CD8-positive, alpha-beta memory T cell (primary cell): Measurements from ENCODE around the gene SH3BP4. TPM values are rescaled to one million over a fixed set of nuclear protein-coding genes. Genes with fewer than 3 reads are reported as not detected.

Experiments used
- CTCF ChIA-PET: fragments of 350-600 bp; sonication (Branson Sonifier 250); formaldehyde crosslinking; loops from one replicate; lab custom pipeline; 2021; ENCODE audit warnings: antibody characterized with exemption; lab: Charles Lee
- POLR2A ChIA-PET: fragments of 350-600 bp; sonication (Branson Sonifier 250); formaldehyde crosslinking; loops from one replicate; lab custom pipeline; 2021; ENCODE audit warnings: antibody characterized with exemption; lab: Charles Lee
- DNase-seq, 5 donors: peaks; one replicate each; pipeline versions ENCODE4 v3.0.0 to v3.0.0-alpha.2; 2020 to 2022; ENCODE audit warnings: mixed read lengths in 1 of 5
- H3K27ac ChIP-seq: one replicate; pipeline ENCODE4 v1.7.0; 2013; ENCODE audit warnings: low read depth, mild to moderate bottlenecking, low read length, moderate library complexity
- H3K27me3 ChIP-seq: 2 replicates; pipeline ENCODE4 v1.7.0; 2013; ENCODE audit warnings: low read length, mild to moderate bottlenecking; ENCODE audit not compliant: insufficient read depth, poor library complexity, severe bottlenecking
- H3K36me3 ChIP-seq: 2 replicates; pipeline ENCODE4 v1.7.0; 2013; ENCODE audit warnings: mild to moderate bottlenecking, low read length, moderate library complexity; ENCODE audit not compliant: insufficient read depth
- H3K4me1 ChIP-seq: 2 replicates; pipeline ENCODE4 v1.7.0; 2013; ENCODE audit warnings: mild to moderate bottlenecking, low read length, moderate library complexity; ENCODE audit not compliant: insufficient read depth
- H3K4me3 ChIP-seq: 2 replicates; pipeline ENCODE4 v1.7.0; 2013; ENCODE audit warnings: mild to moderate bottlenecking, low read length
- H3K9me3 ChIP-seq: 2 replicates; pipeline ENCODE4 v1.7.0; 2013; ENCODE audit warnings: mild to moderate bottlenecking, low read length
- H3K27ac Mint-ChIP-seq, 8 donors: one replicate each; pipeline ENCODE4 v1.8.0; 2020 to 2021; ENCODE audit warnings: mixed read lengths in 8 of 8, mild to moderate bottlenecking in 6 of 8, inconsistent platforms in 3 of 8, moderate library complexity in 3 of 8
- H3K27me3 Mint-ChIP-seq, 2 donors: one replicate each; pipeline ENCODE4 v1.8.0; 2020 to 2021; ENCODE audit warnings: mixed read lengths in 2 of 2, mild to moderate bottlenecking in 1 of 2, moderate library complexity in 1 of 2
- H3K36me3 Mint-ChIP-seq, 3 donors: one replicate each; pipeline ENCODE4 v1.8.0; 2020 to 2021; ENCODE audit warnings: mixed read lengths in 3 of 3, inconsistent platforms in 1 of 3, mild to moderate bottlenecking in 1 of 3
- H3K4me1 Mint-ChIP-seq, 3 donors: one replicate each; pipeline ENCODE4 v1.8.0; 2020 to 2021; ENCODE audit warnings: mixed read lengths in 3 of 3, inconsistent platforms in 1 of 3, mild to moderate bottlenecking in 1 of 3
- H3K4me3 Mint-ChIP-seq, 7 donors: one replicate each; pipeline ENCODE4 v1.8.0; 2020 to 2021; ENCODE audit warnings: mixed read lengths in 7 of 7, mild to moderate bottlenecking in 6 of 7, moderate library complexity in 4 of 7, inconsistent platforms in 2 of 7
- H3K9me3 Mint-ChIP-seq, 5 donors: one replicate each; pipeline ENCODE4 v1.8.0; 2020 to 2022; ENCODE audit warnings: mixed read lengths in 5 of 5, mild to moderate bottlenecking in 3 of 5, moderate library complexity in 2 of 5, inconsistent platforms in 1 of 5
- polyA plus RNA-seq: library from polyadenylated mRNA; unstranded; fragments of 300-500 nt; fragmentation: Illumina TruSeq; gene quantifications from one replicate; pipeline ENCODE4 v1.2.3, GENCODE V29; 2021
- total RNA-seq, 2 experiments: library from RNA; stranded (reverse); gene quantifications; one replicate each; pipeline ENCODE4 v1.2.3, GENCODE V29; 2021

The SH3BP4 gene
- total and polyA plus RNA-seq, 3 experiments from 2014 or later: 0.18 TPM; not detected in 2

DNA sequence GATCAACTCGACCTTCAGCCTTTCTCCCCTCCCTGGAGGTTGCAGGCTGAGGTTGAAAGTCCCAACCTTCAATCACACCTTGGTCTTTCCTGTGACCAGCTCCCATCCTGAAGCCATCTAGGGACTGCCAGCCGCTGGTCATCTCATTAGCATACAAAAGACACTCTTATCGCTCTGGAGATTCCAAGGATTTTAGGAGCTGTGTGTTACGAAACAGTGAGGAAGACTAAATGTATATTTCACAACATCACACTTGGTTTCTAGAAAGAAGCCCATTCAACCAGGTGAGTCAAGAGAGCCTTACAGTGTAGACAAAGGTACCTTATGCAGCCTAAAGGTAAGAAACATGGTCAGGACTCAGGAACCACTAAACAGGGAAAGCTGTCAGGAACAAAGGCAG, 126.4 kb downstream of the SH3BP4 start:
- Mint-ChIP-seq H3K27ac (no peak overlapping the region), H3K27me3 (peaks cover 3 to 7% of the 10 kb centered on the region in 2 donors), H3K36me3 (no peaks in the 10 kb centered on the region), H3K9me3 (no peaks in the 10 kb centered on the region), H3K4me3 (no peak overlapping the region), H3K4me1 (no peaks in the 10 kb centered on the region)
- Histone ChIP-seq H3K27me3 (no peaks in the 10 kb centered on the region), H3K9me3 (no peaks in the 10 kb centered on the region), H3K27ac (no peak overlapping the region), H3K4me1 (no peaks in the 10 kb centered on the region), H3K4me3 (no peak overlapping the region), H3K36me3 (no peaks in the 10 kb centered on the region)
- ChIA-PET POLR2A (no interaction called here), CTCF (no interaction called here)
- DNase-seq: no peak

DNA sequence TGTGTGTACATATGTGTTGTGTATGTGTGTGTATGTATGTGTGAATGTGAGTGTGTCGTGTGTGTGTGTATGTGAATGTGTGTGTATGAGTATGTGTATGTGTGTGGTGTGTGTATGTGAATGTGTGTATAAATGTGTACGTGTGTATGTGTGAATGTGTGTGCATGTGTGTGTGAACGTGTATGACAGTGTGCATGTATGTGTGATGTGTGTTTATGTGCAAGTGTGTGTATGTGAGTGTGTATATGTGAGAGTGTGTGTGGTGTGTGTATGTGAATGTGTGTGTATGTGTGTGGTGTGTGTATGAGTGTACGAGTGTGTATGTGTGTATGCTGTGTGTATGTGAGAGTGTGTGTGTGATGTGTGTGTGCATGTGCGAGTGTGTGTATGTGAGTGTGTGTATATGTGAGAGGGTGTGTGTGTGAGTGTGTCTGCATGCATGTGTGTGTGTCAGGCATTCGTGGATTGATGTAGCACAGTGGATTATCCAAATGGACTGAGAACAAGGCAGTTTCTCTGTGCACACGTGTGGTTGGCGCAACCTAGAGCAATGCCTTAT, 127.2 kb downstream of the SH3BP4 start:
- H3K4me3 Mint-ChIP-seq: no peak overlapping the region
- H3K27ac Mint-ChIP-seq: no peak overlapping the region
- ChIA-PET CTCF (no interaction called here), POLR2A (no interaction called here)
- Histone ChIP-seq H3K27me3 (no peaks in the 10 kb centered on the region), H3K4me1 (no peaks in the 10 kb centered on the region), H3K27ac (no peak overlapping the region), H3K4me3 (no peak overlapping the region), H3K9me3 (no peaks in the 10 kb centered on the region), H3K36me3 (no peaks in the 10 kb centered on the region)
- H3K36me3 Mint-ChIP-seq: no peaks in the 10 kb centered on the region
- peaks cover 5 to 9% of the 10 kb centered on the region in 2 donors for H3K27me3 Mint-ChIP-seq
- no peaks in the 10 kb centered on the region for H3K9me3 Mint-ChIP-seq
- no peaks in the 10 kb centered on the region for H3K4me1 Mint-ChIP-seq
- no peak for DNase-seq

DNA sequence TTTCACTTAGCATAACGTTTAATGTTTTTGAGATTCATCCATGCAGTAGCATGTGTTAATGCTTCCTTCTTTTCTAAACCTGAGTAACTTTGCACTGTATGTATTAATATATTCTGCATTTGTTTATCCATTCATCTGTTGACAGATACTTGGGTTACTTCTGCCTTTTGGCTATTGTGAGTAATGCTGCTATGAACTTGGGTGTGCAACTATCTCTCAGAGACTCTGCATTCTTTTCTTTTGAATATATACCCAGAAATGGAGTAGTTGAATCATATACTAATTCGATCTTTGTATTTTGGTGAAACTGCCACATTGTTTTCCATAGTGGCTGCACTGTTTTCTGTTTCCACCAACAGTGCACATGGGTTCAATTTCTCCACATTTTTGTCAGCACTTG, 128.3 kb downstream of the SH3BP4 start:
- H3K4me3 ChIP-seq: no peak overlapping the region
- H3K9me3 Mint-ChIP-seq: no peaks in the 10 kb centered on the region
- H3K27ac Mint-ChIP-seq: no peak overlapping the region
- no peak for DNase-seq
- no peaks in the 10 kb centered on the region for H3K4me1 Mint-ChIP-seq
- H3K27ac ChIP-seq: no peak overlapping the region
- H3K9me3 ChIP-seq: no peaks in the 10 kb centered on the region
- CTCF ChIA-PET: no interaction called here
- no peaks in the 10 kb centered on the region for H3K27me3 ChIP-seq
- H3K36me3 ChIP-seq: no peaks in the 10 kb centered on the region
- peaks cover 6 to 13% of the 10 kb centered on the region in 2 donors for H3K27me3 Mint-ChIP-seq
- H3K4me1 ChIP-seq: no peaks in the 10 kb centered on the region
- no peak overlapping the region for H3K4me3 Mint-ChIP-seq
- no peaks in the 10 kb centered on the region for H3K36me3 Mint-ChIP-seq
- POLR2A ChIA-PET: no interaction called here

DNA sequence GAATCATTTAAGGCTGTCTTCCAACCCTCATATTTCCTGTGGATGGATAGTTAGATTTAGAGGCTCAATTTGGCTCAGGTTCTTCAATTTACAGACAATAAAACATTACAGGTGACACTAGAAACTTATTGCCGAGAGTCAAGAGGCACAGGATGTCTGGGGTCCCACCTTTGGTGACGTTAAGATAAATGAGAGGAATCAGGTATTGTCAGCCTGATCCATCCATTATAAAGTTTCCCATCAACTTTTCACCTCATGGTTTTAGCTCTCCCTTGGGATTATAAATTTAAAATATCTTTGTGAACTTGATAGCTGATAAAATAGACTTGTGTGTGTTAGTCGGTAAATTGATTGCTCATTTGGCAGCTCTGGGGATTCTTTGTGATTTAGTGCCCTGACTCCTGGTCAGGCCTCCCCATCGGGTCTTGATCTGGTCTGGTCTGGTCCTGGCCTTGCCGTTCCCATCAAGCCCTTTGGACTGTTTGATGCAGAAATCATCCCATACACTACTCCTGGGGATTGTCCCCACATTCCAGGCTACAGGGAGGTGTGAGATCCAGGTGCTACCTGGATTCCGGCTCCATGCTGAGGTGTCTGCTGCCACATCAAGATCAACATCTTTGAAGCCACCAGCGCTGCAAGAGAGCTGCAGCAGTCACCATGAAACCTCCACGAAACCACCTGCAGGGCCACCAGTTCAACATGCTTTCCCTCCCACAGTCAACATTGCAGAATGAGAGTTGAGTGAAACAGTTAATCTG, 130.9 kb downstream of the SH3BP4 start:
- ChIA-PET POLR2A (no interaction called here), CTCF (no interaction called here)
- Histone ChIP-seq H3K4me1 (no peaks in the 10 kb centered on the region), H3K9me3 (no peaks in the 10 kb centered on the region), H3K4me3 (no peak overlapping the region), H3K36me3 (no peaks in the 10 kb centered on the region), H3K27me3 (no peaks in the 10 kb centered on the region), H3K27ac (no peak overlapping the region)
- no peak overlapping the region for H3K27ac Mint-ChIP-seq
- no peaks in the 10 kb centered on the region for H3K9me3 Mint-ChIP-seq
- no peak for DNase-seq
- H3K27me3 Mint-ChIP-seq: peaks cover 17 to 20% of the 10 kb centered on the region in 2 donors
- H3K4me1 Mint-ChIP-seq: no peaks in the 10 kb centered on the region
- H3K4me3 Mint-ChIP-seq: no peak overlapping the region
- no peaks in the 10 kb centered on the region for H3K36me3 Mint-ChIP-seq

DNA sequence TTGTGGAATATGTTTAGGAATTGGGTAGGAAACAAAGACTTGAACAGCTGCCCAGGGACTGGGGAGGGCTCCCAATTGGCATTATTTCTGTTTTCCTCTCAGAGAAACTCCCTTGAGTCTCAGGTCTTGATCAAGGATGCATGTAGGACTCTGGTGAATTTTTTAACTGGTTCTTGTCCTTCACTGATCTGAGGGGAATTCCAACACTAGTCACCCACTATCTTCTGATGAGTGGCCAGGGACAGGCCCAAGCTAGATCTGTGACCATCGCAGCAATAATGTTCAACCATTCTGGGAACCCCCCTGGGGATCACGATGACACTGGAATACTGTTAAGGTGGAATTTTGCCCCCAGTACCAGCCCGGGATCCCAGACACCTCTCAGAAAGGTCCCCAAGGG, 132.0 kb downstream of the SH3BP4 start:
- Histone ChIP-seq H3K4me1 (no peaks in the 10 kb centered on the region), H3K9me3 (no peaks in the 10 kb centered on the region), H3K4me3 (no peak overlapping the region), H3K27ac (no peak overlapping the region), H3K27me3 (no peaks in the 10 kb centered on the region), H3K36me3 (no peaks in the 10 kb centered on the region)
- no peak for DNase-seq
- Mint-ChIP-seq H3K4me3 (no peak overlapping the region), H3K9me3 (no peaks in the 10 kb centered on the region), H3K27me3 (peaks cover 18 to 31% of the 10 kb centered on the region in 2 donors), H3K27ac (no peak overlapping the region), H3K36me3 (no peaks in the 10 kb centered on the region), H3K4me1 (no peaks in the 10 kb centered on the region)
- CTCF ChIA-PET: no interaction called here
- POLR2A ChIA-PET: no interaction called here

DNA sequence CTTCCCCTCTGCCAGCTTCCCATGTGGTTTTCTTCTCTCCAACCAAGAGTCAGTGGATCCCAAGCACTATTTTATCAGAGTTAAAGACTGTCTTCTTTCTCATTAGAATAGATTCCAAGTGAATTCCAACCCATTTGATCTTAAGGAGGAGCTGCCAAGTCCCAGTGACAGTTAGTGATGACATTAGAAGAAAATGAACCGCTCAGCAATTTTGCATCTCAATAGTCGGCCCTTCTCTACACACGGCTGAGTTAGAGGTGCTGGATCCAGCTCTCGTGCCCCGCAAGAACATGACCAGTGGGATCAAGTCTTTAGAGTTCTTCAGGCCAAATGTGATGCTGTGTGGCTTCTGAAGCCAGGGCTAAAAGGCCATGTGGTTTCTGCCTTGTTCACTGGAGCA, 132.6 kb downstream of the SH3BP4 start:
- Histone ChIP-seq H3K36me3 (no peaks in the 10 kb centered on the region), H3K4me3 (no peak overlapping the region), H3K9me3 (no peaks in the 10 kb centered on the region), H3K27ac (no peak overlapping the region), H3K27me3 (no peaks in the 10 kb centered on the region), H3K4me1 (no peaks in the 10 kb centered on the region)
- ChIA-PET POLR2A (no interaction called here), CTCF (no interaction called here)
- no peaks in the 10 kb centered on the region for H3K9me3 Mint-ChIP-seq
- H3K4me3 Mint-ChIP-seq: no peak overlapping the region
- H3K36me3 Mint-ChIP-seq: no peaks in the 10 kb centered on the region
- no peak overlapping the region for H3K27ac Mint-ChIP-seq
- H3K27me3 Mint-ChIP-seq: peaks cover 20 to 36% of the 10 kb centered on the region in 2 donors
- H3K4me1 Mint-ChIP-seq: no peaks in the 10 kb centered on the region
- no peak for DNase-seq

DNA sequence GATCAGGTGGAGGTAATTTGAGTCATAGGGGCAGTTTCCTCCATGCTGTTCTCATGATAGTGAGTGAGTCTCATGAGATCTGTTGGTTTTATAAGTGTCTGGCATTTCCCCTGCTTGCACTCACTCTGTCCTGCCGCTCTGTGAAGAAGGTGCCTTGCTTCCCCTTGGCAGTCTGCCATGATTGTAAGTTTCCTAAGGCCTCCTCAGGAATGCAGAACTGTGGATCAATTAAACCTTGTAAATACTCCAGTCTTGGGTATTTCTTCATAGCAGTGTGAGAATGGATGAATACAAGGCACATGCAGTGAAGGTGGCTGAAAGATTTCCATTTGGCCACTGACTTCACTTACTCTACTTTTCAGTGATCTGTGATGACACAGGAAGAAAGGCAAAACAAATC, 133.7 kb downstream of the SH3BP4 start:
- H3K9me3 Mint-ChIP-seq: no peaks in the 10 kb centered on the region
- Histone ChIP-seq H3K36me3 (no peaks in the 10 kb centered on the region), H3K4me1 (no peaks in the 10 kb centered on the region), H3K27ac (no peak overlapping the region), H3K4me3 (no peak overlapping the region), H3K9me3 (no peaks in the 10 kb centered on the region), H3K27me3 (no peaks in the 10 kb centered on the region)
- H3K4me3 Mint-ChIP-seq: no peak overlapping the region
- ChIA-PET POLR2A (no interaction called here), CTCF (no interaction called here)
- H3K36me3 Mint-ChIP-seq: no peaks in the 10 kb centered on the region
- peaks cover 20 to 40% of the 10 kb centered on the region in 2 donors for H3K27me3 Mint-ChIP-seq
- no peaks in the 10 kb centered on the region for H3K4me1 Mint-ChIP-seq
- DNase-seq: no peak
- no peak overlapping the region for H3K27ac Mint-ChIP-seq

DNA sequence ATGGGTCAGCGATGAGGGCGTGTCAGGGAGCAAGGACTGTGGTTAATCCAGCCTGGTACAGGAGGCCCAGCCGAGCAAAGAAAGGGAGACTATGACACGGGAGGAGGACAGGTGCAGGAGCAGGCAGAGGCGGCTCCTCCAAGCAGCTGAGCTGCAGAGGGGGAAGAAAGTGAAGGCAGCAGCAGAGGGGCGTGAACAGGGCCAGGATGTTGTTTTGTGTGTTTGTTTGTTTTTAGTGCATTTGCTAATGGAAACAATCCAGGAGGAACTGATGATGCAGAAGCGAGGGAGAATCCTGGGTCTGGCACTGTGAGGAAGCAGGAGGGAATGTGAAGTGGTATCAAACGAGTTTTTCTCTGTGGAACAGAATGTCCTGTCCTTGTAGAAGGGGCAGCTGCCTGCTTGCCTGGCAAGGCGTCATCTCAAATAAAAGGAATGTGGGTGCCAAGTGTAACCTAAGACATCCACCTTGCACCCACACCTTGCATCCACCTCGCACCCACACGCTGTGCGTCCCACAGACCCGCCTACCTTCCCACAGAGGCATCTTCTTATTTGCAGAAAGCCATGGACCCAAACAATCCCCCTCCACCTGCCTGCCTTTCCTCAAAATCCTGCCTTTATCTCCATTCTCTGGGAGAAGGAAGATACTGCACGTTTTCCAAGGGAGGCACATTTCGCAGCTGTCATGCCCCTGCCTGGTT, 134.8 kb downstream of the SH3BP4 start:
- H3K4me1 Mint-ChIP-seq: no peaks in the 10 kb centered on the region
- no peak overlapping the region for H3K27ac ChIP-seq
- no peaks in the 10 kb centered on the region for H3K36me3 ChIP-seq
- H3K27me3 Mint-ChIP-seq: peaks cover 23 to 44% of the 10 kb centered on the region in 2 donors
- no peak for DNase-seq
- no peaks in the 10 kb centered on the region for H3K27me3 ChIP-seq
- ChIA-PET CTCF (no interaction called here), POLR2A (no interaction called here)
- H3K9me3 ChIP-seq: no peaks in the 10 kb centered on the region
- no peak overlapping the region for H3K4me3 Mint-ChIP-seq
- H3K36me3 Mint-ChIP-seq: no peaks in the 10 kb centered on the region
- no peaks in the 10 kb centered on the region for H3K9me3 Mint-ChIP-seq
- no peak overlapping the region for H3K4me3 ChIP-seq
- H3K27ac Mint-ChIP-seq: no peak overlapping the region
- H3K4me1 ChIP-seq: no peaks in the 10 kb centered on the region
